CD14-positive monocyte (primary cell): Measurements from ENCODE around the gene FAIM2. TPM values are rescaled to one million over a fixed set of nuclear protein-coding genes. Genes with fewer than 3 reads are reported as not detected.

Experiments used
- DNase-seq, 3 donors: peaks; one replicate each; pipeline ENCODE4 v3.0.0-alpha.2; 2011 to 2022
- H2AFZ ChIP-seq: 2 replicates; pipeline ENCODE4 v1.6.0; 2012; ENCODE audit warnings: mild to moderate bottlenecking, low read depth, low read length, inconsistent platforms; ENCODE audit not compliant: insufficient read depth, poor library complexity, severe bottlenecking
- H3K27ac ChIP-seq, 2 donors: 1 replicate in 1 of 2; 2 replicates in 1 of 2; pipeline ENCODE4 v1.5.1; 2012 to 2013; ENCODE audit warnings: low read length in 2 of 2, control low read depth in 1 of 2, inconsistent platforms in 1 of 2, low read depth in 1 of 2, mild to moderate bottlenecking in 1 of 2
- H3K27me3 ChIP-seq, 2 donors: one replicate each; pipeline versions ENCODE4 v1.6.0 to v1.6.1; 2011 to 2013; ENCODE audit warnings: low read length in 2 of 2; ENCODE audit not compliant: control insufficient read depth in 2 of 2, insufficient read depth in 2 of 2
- H3K36me3 ChIP-seq, 2 donors: replicated peaks in 1 of 2; 1 replicate in 1 of 2; 2 replicates in 1 of 2; pipeline versions ENCODE4 v1.5.1 to v1.6.1; 2012 to 2013; ENCODE audit warnings: low read length in 2 of 2, control low read depth in 1 of 2, inconsistent platforms in 1 of 2, mild to moderate bottlenecking in 1 of 2; ENCODE audit not compliant: insufficient read depth in 2 of 2, control insufficient read depth in 1 of 2
- H3K4me1 ChIP-seq, 2 donors: 1 replicate in 1 of 2; 2 replicates in 1 of 2; pipeline versions ENCODE4 v1.5.1 to v1.6.1; 2012 to 2013; ENCODE audit warnings: low read length in 2 of 2, control low read depth in 1 of 2, inconsistent platforms in 1 of 2, mild to moderate bottlenecking in 1 of 2, moderate library complexity in 1 of 2; ENCODE audit not compliant: insufficient read depth in 2 of 2, control insufficient read depth in 1 of 2
- H3K4me2 ChIP-seq: replicated peaks from 2 replicates; pipeline ENCODE3; 2012; ENCODE audit warnings: low read length, moderate library complexity, mild to moderate bottlenecking; ENCODE audit not compliant: poor library complexity, severe bottlenecking; ENCODE audit errors: extremely low read depth
- H3K4me3 ChIP-seq, 3 experiments: fragments of 200-600 bp in 1 of 3; sonication (generic) in 1 of 3; replicated peaks in 1 of 3; 1 replicate in 2 of 3; 2 replicates in 1 of 3; pipeline ENCODE4 v1.5.1; 2011 to 2013; ENCODE audit warnings: low read length in 3 of 3, mild to moderate bottlenecking in 3 of 3, control low read depth in 2 of 3, low read depth in 2 of 3, inconsistent platforms in 1 of 3, moderate library complexity in 1 of 3
- H3K79me2 ChIP-seq: 2 replicates; pipeline ENCODE4 v1.6.0; 2012; ENCODE audit warnings: mild to moderate bottlenecking, control low read depth, inconsistent platforms, low read length, moderate library complexity; ENCODE audit not compliant: insufficient read depth
- H3K9ac ChIP-seq: 2 replicates; pipeline ENCODE4 v1.6.0; 2017; ENCODE audit warnings: low read length, mild to moderate bottlenecking; ENCODE audit not compliant: insufficient read depth, poor library complexity, severe bottlenecking
- H3K9me3 ChIP-seq, 2 donors: replicated peaks in 1 of 2; 1 replicate in 1 of 2; 2 replicates in 1 of 2; pipeline versions ENCODE4 v1.5.1 to v1.6.1; 2012 to 2013; ENCODE audit warnings: low read length in 2 of 2, control low read depth in 1 of 2; ENCODE audit not compliant: control insufficient read depth in 1 of 2, insufficient read depth in 1 of 2
- H4K20me1 ChIP-seq: 2 replicates; pipeline ENCODE4 v1.6.0; 2012; ENCODE audit warnings: mild to moderate bottlenecking, low read length, control low read depth, moderate library complexity; ENCODE audit not compliant: insufficient read depth
- H3K27ac Mint-ChIP-seq, 7 donors: one replicate each; pipeline ENCODE4 v1.8.0; 2020; ENCODE audit warnings: mild to moderate bottlenecking in 7 of 7, mixed read lengths in 7 of 7, moderate library complexity in 6 of 7, inconsistent platforms in 2 of 7
- H3K27me3 Mint-ChIP-seq, 3 donors: one replicate each; pipeline ENCODE4 v1.8.0; 2021 to 2022; ENCODE audit warnings: low read depth in 3 of 3, mild to moderate bottlenecking in 3 of 3, mixed read lengths in 3 of 3, moderate library complexity in 3 of 3, inconsistent platforms in 1 of 3
- H3K36me3 Mint-ChIP-seq, 2 donors: one replicate each; pipeline ENCODE4 v1.8.0; 2020; ENCODE audit warnings: mixed read lengths in 2 of 2, inconsistent platforms in 1 of 2, mild to moderate bottlenecking in 1 of 2
- H3K4me1 Mint-ChIP-seq: one replicate; pipeline ENCODE4 v1.8.0; 2020; ENCODE audit warnings: mild to moderate bottlenecking, mixed read lengths
- H3K4me3 Mint-ChIP-seq, 2 donors: one replicate each; pipeline ENCODE4 v1.8.0; 2020; ENCODE audit warnings: mild to moderate bottlenecking in 2 of 2, mixed read lengths in 2 of 2, moderate library complexity in 1 of 2
- H3K9me3 Mint-ChIP-seq, 7 donors: one replicate each; pipeline ENCODE4 v1.8.0; 2020 to 2022; ENCODE audit warnings: mixed read lengths in 7 of 7, mild to moderate bottlenecking in 6 of 7, moderate library complexity in 6 of 7, inconsistent platforms in 2 of 7
- WGBS: methylation state at CpG from one replicate; pipeline ENCODE4 v1.1.5; 2013; ENCODE audit warnings: missing lambda C conversion rate; ENCODE audit not compliant: insufficient coverage; 5-methylcytosine and 5-hydroxymethylcytosine counted together
- intact Hi-C, 2 donors: fragments of 100-400 bp; cut with micrococcal nuclease; formaldehyde crosslinking; loops; one replicate each; pipeline versions ENCODE4 v1.15.0 to v1.15.1; 2023
- polyA plus RNA-seq, 3 donors: library from polyadenylated mRNA; depleted of rRNA in 1 of 3; unstranded in 2 of 3; stranded (reverse) in 1 of 3; fragments of 300-500 nt in 2 of 3; fragments of >200 nt in 1 of 3; fragmentation: Illumina TruSeq in 2 of 3; gene quantifications; 1 replicate in 2 of 3; 2 replicates in 1 of 3; pipeline ENCODE4 v1.2.3, GENCODE V29; 2012 to 2021
- TF ChIP-seq, protein P1 (sequence below): fragments of 200-600 bp; IDR thresholded peaks from one replicate; pipeline ENCODE4 v1.8.0; 2022; ENCODE audit warnings: antibody characterized with exemption, mild to moderate bottlenecking

The FAIM2 gene
- polyA plus RNA-seq, 3 donors, result not detected

DNA sequence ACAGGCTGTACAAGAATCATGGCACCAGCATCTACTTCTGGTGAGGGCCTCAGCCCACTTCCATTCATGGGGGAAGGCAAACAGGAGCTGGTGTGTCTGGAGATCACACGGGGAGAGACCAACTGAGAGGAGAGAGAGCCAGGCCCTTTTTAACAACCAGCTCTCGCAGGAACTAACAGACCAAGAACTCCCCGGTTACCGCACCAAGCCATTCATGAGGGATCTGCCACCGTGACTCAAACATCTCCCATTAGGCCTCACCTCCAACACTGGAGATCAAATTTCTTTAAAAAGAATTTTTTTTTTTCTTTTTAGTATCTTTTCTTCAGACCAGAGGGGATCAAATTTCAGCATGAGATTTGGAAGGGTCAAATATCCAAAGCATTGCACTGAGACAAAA, 30.1 kb upstream of the FAIM2 start:
- no peak for DNase-seq
- Histone ChIP-seq H2AFZ (no peak overlapping the region), H4K20me1 (no peaks in the 10 kb centered on the region), H3K79me2 (no peaks in the 10 kb centered on the region), H3K4me3 (no peak overlapping the region), H3K9ac (no peak overlapping the region), H3K36me3 (no peaks in the 10 kb centered on the region), H3K4me1 (no peaks in the 10 kb centered on the region), H3K4me2 (no peak overlapping the region), H3K27me3 (peaks cover 0 to 10% of the 10 kb centered on the region in 2 donors), H3K27ac (no peak overlapping the region), H3K9me3 (no peaks in the 10 kb centered on the region)
- H3K27me3 Mint-ChIP-seq, result peaks cover 13 to 17% (median 13%) of the 10 kb centered on the region in 3 donors
- TF ChIP-seq, protein P1, sequence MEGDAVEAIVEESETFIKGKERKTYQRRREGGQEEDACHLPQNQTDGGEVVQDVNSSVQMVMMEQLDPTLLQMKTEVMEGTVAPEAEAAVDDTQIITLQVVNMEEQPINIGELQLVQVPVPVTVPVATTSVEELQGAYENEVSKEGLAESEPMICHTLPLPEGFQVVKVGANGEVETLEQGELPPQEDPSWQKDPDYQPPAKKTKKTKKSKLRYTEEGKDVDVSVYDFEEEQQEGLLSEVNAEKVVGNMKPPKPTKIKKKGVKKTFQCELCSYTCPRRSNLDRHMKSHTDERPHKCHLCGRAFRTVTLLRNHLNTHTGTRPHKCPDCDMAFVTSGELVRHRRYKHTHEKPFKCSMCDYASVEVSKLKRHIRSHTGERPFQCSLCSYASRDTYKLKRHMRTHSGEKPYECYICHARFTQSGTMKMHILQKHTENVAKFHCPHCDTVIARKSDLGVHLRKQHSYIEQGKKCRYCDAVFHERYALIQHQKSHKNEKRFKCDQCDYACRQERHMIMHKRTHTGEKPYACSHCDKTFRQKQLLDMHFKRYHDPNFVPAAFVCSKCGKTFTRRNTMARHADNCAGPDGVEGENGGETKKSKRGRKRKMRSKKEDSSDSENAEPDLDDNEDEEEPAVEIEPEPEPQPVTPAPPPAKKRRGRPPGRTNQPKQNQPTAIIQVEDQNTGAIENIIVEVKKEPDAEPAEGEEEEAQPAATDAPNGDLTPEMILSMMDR, result no peak
- H3K4me1 Mint-ChIP-seq, result no peaks in the 10 kb centered on the region
- 83% methylated on average over 2 of the region's 5 CpGs for WGBS
- no peak overlapping the region for H3K27ac Mint-ChIP-seq
- H3K36me3 Mint-ChIP-seq, result no peaks in the 10 kb centered on the region
- peaks cover 0 to 1% (median 0%) of the 10 kb centered on the region in 7 donors for H3K9me3 Mint-ChIP-seq
- intact Hi-C loops, result no loop called here
- no peak overlapping the region for H3K4me3 Mint-ChIP-seq

DNA sequence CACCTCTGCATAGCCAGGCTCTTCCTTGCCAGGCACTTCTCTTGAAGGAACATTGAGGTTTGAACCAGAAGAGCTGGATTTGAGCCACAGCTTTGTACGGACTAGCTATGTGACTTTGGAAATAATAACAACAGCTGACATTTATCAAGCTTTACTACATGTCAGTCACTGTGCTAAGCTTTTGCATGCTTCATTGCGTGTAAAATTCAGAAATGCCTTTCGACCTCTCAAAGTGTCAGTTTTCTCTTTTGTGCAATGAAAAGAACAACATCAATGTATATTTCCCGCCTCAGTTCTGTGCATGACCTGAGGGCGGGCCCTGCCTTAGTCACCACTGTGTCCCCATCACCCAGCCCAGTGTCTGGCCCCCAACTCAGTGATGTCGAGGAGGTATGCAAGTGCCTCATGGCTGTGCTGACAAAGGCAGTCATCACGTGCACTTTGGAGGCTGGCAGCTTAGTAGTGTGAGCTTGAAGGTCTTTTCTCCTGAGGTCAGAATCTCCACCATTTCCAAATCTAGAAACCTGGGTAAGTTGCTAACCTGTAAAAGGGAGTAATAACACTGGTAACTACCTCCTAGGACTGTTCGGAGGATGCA, 28.9 kb upstream of the FAIM2 start:
- H3K27me3 ChIP-seq, result peaks cover 0 to 10% of the 10 kb centered on the region in 2 donors
- Mint-ChIP-seq H3K4me1 (no peaks in the 10 kb centered on the region), H3K9me3 (peaks cover 0 to 1% (median 0%) of the 10 kb centered on the region in 7 donors), H3K27me3 (peaks cover 16 to 23% (median 18%) of the 10 kb centered on the region in 3 donors), H3K36me3 (no peaks in the 10 kb centered on the region), H3K4me3 (no peak overlapping the region), H3K27ac (no peak overlapping the region)
- intact Hi-C loops, result no loop called here
- no peaks in the 10 kb centered on the region for H3K79me2 ChIP-seq
- H3K27ac ChIP-seq, result no peak overlapping the region
- H4K20me1 ChIP-seq, result no peaks in the 10 kb centered on the region
- 95% methylated on average over 4 of the region's 8 CpGs for WGBS
- no peaks in the 10 kb centered on the region for H3K9me3 ChIP-seq
- TF ChIP-seq, protein P1, result no peak
- H2AFZ ChIP-seq, result no peak overlapping the region
- no peaks in the 10 kb centered on the region for H3K36me3 ChIP-seq
- no peak overlapping the region for H3K4me3 ChIP-seq
- DNase-seq, result no peak
- H3K4me2 ChIP-seq, result no peak overlapping the region
- no peak overlapping the region for H3K9ac ChIP-seq
- no peaks in the 10 kb centered on the region for H3K4me1 ChIP-seq
